IPS-15b (cell line): ENCODE measurements around the gene ATP7B.
"Not testable (repeated sequence)": the region's sequence is repeated elsewhere in the genome, so short reads cannot be mapped to it uniquely, and the experiment has no call there.

Experiments
- H3K27me3 ChIP-seq: one replicate; pipeline ENCODE4 v1.6.1; 2013; ENCODE audit warnings: low read length; ENCODE audit not compliant: control insufficient read depth, insufficient read depth
- H3K36me3 ChIP-seq: one replicate; pipeline ENCODE4 v1.6.1; 2013; ENCODE audit warnings: low read length; ENCODE audit not compliant: control insufficient read depth, insufficient read depth
- H3K4me1 ChIP-seq: one replicate; pipeline ENCODE4 v1.6.1; 2013; ENCODE audit warnings: mild to moderate bottlenecking, low read length; ENCODE audit not compliant: control insufficient read depth, insufficient read depth
- H3K4me3 ChIP-seq: one replicate; pipeline ENCODE4 v1.5.1; 2013; ENCODE audit warnings: low read depth, low read length
- H3K9ac ChIP-seq: one replicate; pipeline ENCODE4 v1.6.1; 2013; ENCODE audit warnings: low read depth, mild to moderate bottlenecking, low read length
- H3K9me3 ChIP-seq: one replicate; pipeline ENCODE4 v1.6.1; 2013; ENCODE audit warnings: mild to moderate bottlenecking, low read length; ENCODE audit not compliant: control insufficient read depth, insufficient read depth

The ATP7B gene

GRCh38 chr13:51993713-51994112 is 17.5 kb downstream of the ATP7B start:
- peaks cover 17% of the 10 kb centered on the region for H3K4me1 ChIP-seq
- no peaks in the 10 kb centered on the region for H3K9me3 ChIP-seq
- H3K36me3 ChIP-seq = no peaks in the 10 kb centered on the region
- H3K9ac ChIP-seq = no peak overlapping the region
- no peak overlapping the region for H3K4me3 ChIP-seq
- no peaks in the 10 kb centered on the region for H3K27me3 ChIP-seq

- Histone ChIP-seq H3K4me3 (no peak overlapping the region), H3K4me1 (no peaks in the 10 kb centered on the region), H3K9me3 (no peaks in the 10 kb centered on the region), H3K36me3 (no peaks in the 10 kb centered on the region), H3K9ac (no peak overlapping the region), H3K27me3 (no peaks in the 10 kb centered on the region)
Observed at GRCh38 chr13:51988988-51989618, 22.1 kb downstream of the ATP7B start.

- H3K4me1 ChIP-seq, H3K4me3 ChIP-seq, H3K9ac ChIP-seq, H3K9me3 ChIP-seq, H3K36me3 ChIP-seq, H3K27me3 ChIP-seq: not testable (repeated sequence)
Observed at GRCh38 chr13:51984904-51985303, 26.3 kb downstream of the ATP7B start.

DNA sequence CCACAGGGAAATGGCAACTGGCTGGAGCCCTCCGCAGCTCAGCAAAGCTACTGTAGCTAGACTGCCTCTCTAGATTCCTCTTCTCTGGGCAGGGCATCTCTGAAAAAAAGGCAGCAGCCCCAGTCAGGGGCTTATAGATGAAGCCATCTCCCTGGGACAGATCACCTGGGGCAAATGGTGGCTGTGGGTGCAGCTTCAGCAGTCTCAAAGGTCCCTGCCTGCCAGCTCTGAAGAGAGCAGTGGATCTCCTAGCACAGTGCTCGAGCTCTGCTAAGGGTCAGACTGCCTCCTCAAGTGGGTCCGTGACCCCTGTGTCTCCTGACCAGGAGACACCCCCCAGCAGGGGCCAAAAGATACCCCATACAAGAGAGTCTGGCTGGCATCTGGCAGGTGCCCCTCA is 28.0 kb downstream of the ATP7B start:
- not testable (repeated sequence) for H3K9ac ChIP-seq, H3K4me1 ChIP-seq, H3K9me3 ChIP-seq, H3K4me3 ChIP-seq, H3K27me3 ChIP-seq, H3K36me3 ChIP-seq

DNA sequence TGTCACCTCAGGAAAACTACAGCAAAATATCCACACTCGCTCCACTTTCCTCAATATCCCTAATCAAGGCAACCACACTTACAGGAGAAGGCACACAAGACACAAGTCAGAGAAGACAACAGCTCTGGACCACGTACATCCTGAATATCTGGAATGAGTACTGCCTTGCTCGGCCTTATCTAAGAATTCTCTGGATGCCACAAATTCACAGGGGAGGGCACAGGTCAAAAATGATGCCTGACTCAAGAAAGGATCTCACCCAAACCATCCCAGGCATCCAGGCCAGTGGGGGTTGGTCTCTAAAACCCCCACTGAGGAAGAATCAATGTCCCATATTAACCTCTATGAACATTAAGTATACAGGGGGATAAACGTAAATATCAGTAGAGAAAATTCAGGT is 29.9 kb downstream of the ATP7B start:
- H3K4me3 ChIP-seq = no peak overlapping the region
- H3K9me3 ChIP-seq = no peaks in the 10 kb centered on the region
- H3K27me3 ChIP-seq = no peaks in the 10 kb centered on the region
- no peaks in the 10 kb centered on the region for H3K36me3 ChIP-seq
- no peaks in the 10 kb centered on the region for H3K4me1 ChIP-seq
- no peak overlapping the region for H3K9ac ChIP-seq

- Histone ChIP-seq H3K36me3 (no peaks in the 10 kb centered on the region), H3K9me3 (no peaks in the 10 kb centered on the region), H3K9ac (no peak overlapping the region), H3K4me1 (no peaks in the 10 kb centered on the region), H3K27me3 (no peaks in the 10 kb centered on the region), H3K4me3 (no peak overlapping the region)
Observed at GRCh38 chr13:51980908-51981307, 30.3 kb downstream of the ATP7B start.

- Histone ChIP-seq H3K9ac (no peak overlapping the region), H3K27me3 (no peaks in the 10 kb centered on the region), H3K4me1 (no peaks in the 10 kb centered on the region), H3K36me3 (no peaks in the 10 kb centered on the region), H3K4me3 (no peak overlapping the region), H3K9me3 (no peaks in the 10 kb centered on the region)
Observed at GRCh38 chr13:51978796-51979556, 32.3 kb downstream of the ATP7B start.

GRCh38 chr13:51977625-51978024 is 33.6 kb downstream of the ATP7B start:
- Histone ChIP-seq H3K27me3 (no peaks in the 10 kb centered on the region), H3K9me3 (no peaks in the 10 kb centered on the region), H3K36me3 (no peaks in the 10 kb centered on the region), H3K9ac (no peak overlapping the region), H3K4me1 (no peaks in the 10 kb centered on the region), H3K4me3 (no peak overlapping the region)

DNA sequence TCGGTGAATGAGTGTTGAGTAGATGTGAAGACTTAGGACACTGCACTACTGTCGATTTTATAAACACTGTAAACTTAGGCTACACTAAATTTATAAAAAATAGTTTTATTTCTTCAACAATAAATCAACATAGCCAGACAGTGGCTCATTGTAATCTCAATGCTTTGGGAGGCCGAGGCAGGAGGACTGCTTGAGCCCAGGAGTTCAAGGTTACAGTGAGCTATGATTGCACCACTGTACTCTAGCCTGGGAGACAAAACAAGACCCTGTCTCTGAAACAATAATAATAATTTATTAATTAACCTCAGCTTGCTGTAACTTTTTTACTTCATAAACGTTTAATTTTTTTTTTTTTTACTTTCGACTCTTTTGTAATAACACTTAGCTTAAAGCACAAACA is 34.4 kb downstream of the ATP7B start:
- Histone ChIP-seq H3K27me3 (no peaks in the 10 kb centered on the region), H3K4me1 (no peaks in the 10 kb centered on the region), H3K9ac (no peak overlapping the region), H3K4me3 (no peak overlapping the region), H3K36me3 (no peaks in the 10 kb centered on the region), H3K9me3 (no peaks in the 10 kb centered on the region)

DNA sequence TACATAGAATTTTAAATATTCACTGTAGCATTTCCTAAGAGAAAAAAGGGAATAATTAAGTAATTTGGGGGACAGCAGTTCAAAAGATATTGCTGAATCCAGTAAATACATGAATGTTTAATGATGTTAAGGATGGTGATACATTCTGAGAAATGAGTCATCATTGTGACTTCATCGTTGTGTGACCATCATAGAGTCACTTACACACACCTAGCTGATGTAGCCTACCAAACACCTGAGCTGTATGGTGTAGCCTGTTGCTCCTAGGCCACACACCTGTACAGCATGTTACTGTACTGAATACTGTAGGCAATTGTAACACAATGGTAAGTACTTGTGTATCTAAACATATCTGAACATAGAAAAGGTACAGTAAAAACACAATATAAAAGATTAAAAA is 34.8 kb downstream of the ATP7B start:
- Histone ChIP-seq H3K36me3 (no peaks in the 10 kb centered on the region), H3K4me1 (no peaks in the 10 kb centered on the region), H3K9ac (no peak overlapping the region), H3K4me3 (no peak overlapping the region), H3K27me3 (no peaks in the 10 kb centered on the region), H3K9me3 (no peaks in the 10 kb centered on the region)

- Histone ChIP-seq H3K4me3 (no peak overlapping the region), H3K27me3 (no peaks in the 10 kb centered on the region), H3K36me3 (no peaks in the 10 kb centered on the region)
Observed at GRCh38 chr13:51974482-51974881, 36.8 kb downstream of the ATP7B start.

More at GRCh38 chr13:51974482-51974881, 36.8 kb downstream of the ATP7B start:
- Histone ChIP-seq H3K9ac (no peak overlapping the region), H3K4me1 (no peaks in the 10 kb centered on the region), H3K9me3 (no peaks in the 10 kb centered on the region)
